ENCODE results near the gene PADI4.

DNA sequence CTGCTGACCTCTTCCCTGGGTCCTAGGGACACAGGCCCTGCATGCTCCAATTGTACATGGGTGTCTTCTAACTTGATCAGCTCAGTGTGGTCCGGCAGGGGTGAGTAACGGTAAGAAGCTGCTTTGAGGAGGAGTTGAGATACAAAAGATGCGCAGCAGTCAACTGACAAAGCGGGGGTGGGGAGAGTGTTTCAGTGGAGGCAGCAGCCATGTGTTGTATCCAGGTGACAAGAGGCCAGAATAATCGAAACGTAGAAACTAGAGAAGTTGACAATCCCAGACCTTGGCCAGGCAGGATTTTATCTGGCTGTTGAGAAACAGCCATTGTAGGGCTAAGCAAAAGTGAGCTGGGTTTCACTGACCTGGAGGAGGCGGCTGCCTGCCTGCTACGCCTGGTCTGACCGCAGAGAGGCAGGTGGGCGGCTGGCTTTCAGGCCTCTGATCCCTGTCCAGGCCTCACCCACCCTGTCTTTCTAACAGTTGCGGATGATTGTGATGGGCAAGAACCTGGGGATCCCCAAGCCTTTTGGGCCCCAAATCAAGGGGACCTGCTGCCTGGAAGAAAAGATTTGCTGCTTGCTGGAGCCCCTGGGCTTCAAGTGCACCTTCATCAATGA, 92.8 kb downstream of the PADI4 start:
- TF ChIP-seq FOSL1 (IDR thresholded peaks at IDR 0.05; ENCODE audit: insufficient read depth, low read depth, low read length) (no peak), TBP (IDR thresholded peaks at IDR 0.05; ENCODE audit: low read depth, low read length) (no peak), SP4 (IDR thresholded peaks at IDR 0.05; ENCODE audit: low read length) (no peak)

Data from H1 (cell line).